ENCODE data around the gene CLCNKA.
"Not testable (repeated sequence)": the region's sequence is repeated elsewhere in the genome, so short reads cannot be mapped to it uniquely, and the experiment has no call there.

DNA sequence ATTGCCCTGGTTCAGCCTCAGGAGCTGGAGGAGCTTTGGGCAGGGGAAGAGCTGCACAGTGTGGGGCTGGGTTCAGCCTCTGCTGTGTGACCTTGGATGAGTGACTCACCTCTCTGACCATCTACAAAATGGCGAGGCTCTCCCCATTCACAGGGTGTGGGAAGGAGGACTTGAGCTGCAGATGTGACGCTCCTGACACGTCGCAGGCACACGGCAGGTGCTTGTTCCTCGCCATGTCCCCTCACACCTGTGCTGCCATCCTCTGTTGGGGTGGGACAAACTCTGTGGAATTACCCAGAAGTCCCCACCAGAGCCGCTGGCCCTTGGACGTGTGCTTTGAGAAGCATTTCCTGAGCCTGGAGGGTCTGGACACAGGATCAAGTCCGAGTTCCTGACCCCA lies 958 bp upstream of the CLCNKA start:
- TF ChIP-seq RAD21 (IDR thresholded peaks at IDR 0.05 in 1 of 2, conservative IDR thresholded peaks at IDR 0.05 in 1 of 2; ENCODE audit: low read depth in 2 of 2, low read length in 2 of 2); SP2 (IDR thresholded peaks at IDR 0.05; ENCODE audit: low read length); KDM1A (IDR thresholded peaks at IDR 0.05; ENCODE audit: borderline replicate concordance, low read length); TBP (IDR thresholded peaks at IDR 0.05; ENCODE audit: low read depth, low read length); MAFK (IDR thresholded peaks at IDR 0.05; ENCODE audit: low read depth, low read length); POLR2A (IDR thresholded peaks at IDR 0.05; ENCODE audit: control extremely low read depth in 1 of 2, low read depth in 2 of 2, low read length in 2 of 2); HDAC2 (IDR thresholded peaks at IDR 0.05; ENCODE audit: borderline replicate concordance in 1 of 2, low read depth in 2 of 2, low read length in 2 of 2); BRCA1 (IDR thresholded peaks at IDR 0.05; ENCODE audit: low read depth, low read length): not testable (repeated sequence)
- TF ChIP-seq, protein P1, sequence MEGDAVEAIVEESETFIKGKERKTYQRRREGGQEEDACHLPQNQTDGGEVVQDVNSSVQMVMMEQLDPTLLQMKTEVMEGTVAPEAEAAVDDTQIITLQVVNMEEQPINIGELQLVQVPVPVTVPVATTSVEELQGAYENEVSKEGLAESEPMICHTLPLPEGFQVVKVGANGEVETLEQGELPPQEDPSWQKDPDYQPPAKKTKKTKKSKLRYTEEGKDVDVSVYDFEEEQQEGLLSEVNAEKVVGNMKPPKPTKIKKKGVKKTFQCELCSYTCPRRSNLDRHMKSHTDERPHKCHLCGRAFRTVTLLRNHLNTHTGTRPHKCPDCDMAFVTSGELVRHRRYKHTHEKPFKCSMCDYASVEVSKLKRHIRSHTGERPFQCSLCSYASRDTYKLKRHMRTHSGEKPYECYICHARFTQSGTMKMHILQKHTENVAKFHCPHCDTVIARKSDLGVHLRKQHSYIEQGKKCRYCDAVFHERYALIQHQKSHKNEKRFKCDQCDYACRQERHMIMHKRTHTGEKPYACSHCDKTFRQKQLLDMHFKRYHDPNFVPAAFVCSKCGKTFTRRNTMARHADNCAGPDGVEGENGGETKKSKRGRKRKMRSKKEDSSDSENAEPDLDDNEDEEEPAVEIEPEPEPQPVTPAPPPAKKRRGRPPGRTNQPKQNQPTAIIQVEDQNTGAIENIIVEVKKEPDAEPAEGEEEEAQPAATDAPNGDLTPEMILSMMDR (IDR thresholded peaks at IDR 0.05; ENCODE audit: control extremely low read depth in 1 of 3, insufficient read depth in 1 of 3, low read depth in 1 of 3, low read length in 3 of 3), result not testable (repeated sequence)
